Measurements from ENCODE around the gene PALD1. TPM values are rescaled to one million over a fixed set of nuclear protein-coding genes. Genes with fewer than 3 reads are reported as not detected.

The PALD1 gene
- total and polyA plus RNA-seq, 2 of the 4 experiments (the other 2 are of a cell fraction): 0.12 to 0.18 TPM

- ChIA-PET CTCF (no interaction called here), POLR2A (ENCODE audit: unreplicated experiment) (no interaction called here)
- intact Hi-C loops (cut with micrococcal nuclease): no loop called here
- Histone ChIP-seq H4K8ac (ENCODE audit: low read depth in 2 of 2, low read length in 2 of 2) (peak overlapping the region; percentile 34 to 81; a peak in 1 of 4 replicates), H3K4me1 (ENCODE audit: control insufficient read depth, insufficient read depth, low read length) (no peaks in the 10 kb centered on the region), H3K79me1 (ENCODE audit: low read depth in 1 of 2, low read length in 2 of 2) (no peaks in the 10 kb centered on the region), H3K4ac (ENCODE audit: low read depth, low read length) (no peak overlapping the region; the same call in 1 of the 2 replicates), H2AFZ (replicated peaks; ENCODE audit: low read length, poor library complexity) (peak overlapping the region; percentile 75), H2BK20ac (ENCODE audit: low read depth, low read length) (no peak overlapping the region), H3K9me1 (ENCODE audit: insufficient read depth, low read length) (no peaks in the 10 kb centered on the region), H3K14ac (replicated peaks; ENCODE audit: low read depth, low read length) (no peak overlapping the region), H2BK120ac (ENCODE audit: low read depth, low read length) (no peak overlapping the region), H3K56ac (ENCODE audit: extremely low read depth, insufficient read depth, low read length) (no peak overlapping the region), H3K18ac (ENCODE audit: low read depth, low read length) (no peak overlapping the region), H3K23ac (ENCODE audit: low read depth, low read length) (no peak overlapping the region), H3K36me3 (ENCODE audit: control insufficient read depth, insufficient read depth, low read length) (no peaks in the 10 kb centered on the region), H2AK9ac (replicated peaks; ENCODE audit: low read depth, low read length, poor library complexity) (peak overlapping the region; percentile 15), H3K9me3 (ENCODE audit: control insufficient read depth, insufficient read depth, low read length) (no peaks in the 10 kb centered on the region), H4K91ac (ENCODE audit: insufficient read depth, low read depth, low read length) (no peak overlapping the region), H2AK5ac (ENCODE audit: low read depth, low read length) (no peak overlapping the region), H3K4me3 (ENCODE audit: insufficient read depth, low read depth, low read length) (no peak overlapping the region), H3K27ac (ENCODE audit: insufficient read depth, low read length) (no peak overlapping the region), H4K20me1 (ENCODE audit: insufficient read depth, low read length) (no peaks in the 10 kb centered on the region), H3K9ac (ENCODE audit: low read depth, low read length) (no peak overlapping the region), H4K5ac (ENCODE audit: low read depth, low read length) (peak overlapping the region; percentile 41; the same call in 1 of the 2 replicates), H3K4me2 (ENCODE audit: low read depth, low read length) (no peak overlapping the region), H2BK15ac (ENCODE audit: low read depth, low read length) (no peak overlapping the region), H3K27me3 (ENCODE audit: control insufficient read depth, insufficient read depth, low read length) (peaks cover 8% of the 10 kb centered on the region), H2BK5ac (ENCODE audit: low read depth, low read length, poor library complexity, severe bottlenecking) (no peak overlapping the region)
- 81% methylated on average over 5 of the region's 10 CpGs; no CpG with 5 or more reads in 1 of the 2 experiments for WGBS, 2 experiments (ENCODE audit: extremely low coverage in 2 of 2, insufficient read length in 1 of 2)
- TF ChIP-seq CEBPB (IDR thresholded peaks at IDR 0.05; ENCODE audit: low read depth, low read length): no peak
- TF ChIP-seq MAFK (IDR thresholded peaks at IDR 0.05; ENCODE audit: low read depth, low read length): peak; percentile 71
- no peak for TF ChIP-seq NFE2L2 (IDR thresholded peaks at IDR 0.05; ENCODE audit: low read depth, low read length)
- TF ChIP-seq USF2 (IDR thresholded peaks at IDR 0.05; ENCODE audit: low read depth, low read length): peak; percentile 90
- TF ChIP-seq RAD21 (IDR thresholded peaks at IDR 0.05; ENCODE audit: low read length): no peak
- no peak for TF ChIP-seq RCOR1 (IDR thresholded peaks at IDR 0.05; ENCODE audit: insufficient replicate concordance, low read length)
- DNase-seq (peak; percentile 65), ATAC-seq (ENCODE audit: low read depth) (peak; percentile 91)
- no TSS peak for BruUV-seq (replicated peaks)
- dilution Hi-C loops (cut with HindIII; ENCODE audit: low sequenced_read_pairs, unreplicated experiment): no loop called here
- in situ Hi-C loops (cut with MboI; ENCODE audit: low sequenced_read_pairs): loop anchor here (10.0 kb wide), 1 partner anchor 314 kb away; no protein-coding TSS in a partner anchor
Measured at GRCh38 chr10:70528741-70529362, 50.3 kb downstream of the PALD1 start.

Measured in IMR-90 (cell line).